K562 (cell line): ENCODE measurements around the gene FARP2.

ENCODE experiments used
- ILF3 ChIP-seq: fragments of 450-650 bp; IDR thresholded peaks from 2 replicates; pipeline ENCODE4 v1.6.1; 2018; ENCODE audit warnings: antibody characterized with exemption, mild to moderate bottlenecking, moderate library complexity, borderline replicate concordance
- JUN ChIP-seq, 2 experiments: sonication (generic) in 1 of 2; formaldehyde crosslinking in 1 of 2; IDR thresholded peaks; 2 replicates each; pipeline versions ENCODE4 v1.6.1 to v1.8.0; 2012 to 2022; ENCODE audit warnings: borderline replicate concordance in 2 of 2, mild to moderate bottlenecking in 2 of 2, improper control_type of control experiment in 1 of 2, low read depth in 1 of 2, low read length in 1 of 2, missing genetic modification reagents in 1 of 2
- TCF7L2 ChIP-seq: fragments of 150-350 bp; IDR thresholded peaks from 2 replicates; pipeline ENCODE4 v1.6.1; 2016; ENCODE audit warnings: low read depth, mild to moderate bottlenecking, low read length, moderate library complexity
- TGIF2 ChIP-seq: sonication (generic); formaldehyde crosslinking; IDR thresholded peaks from 2 replicates; pipeline ENCODE4 v1.8.1; 2022; ENCODE audit warnings: mild to moderate bottlenecking, missing genetic modification reagents, moderate library complexity
- TF ChIP-seq, protein P1 (sequence below): conservative IDR thresholded peaks from 2 replicates; pipeline ENCODE4 v1.6.1; 2011; ENCODE audit warnings: low read depth, mild to moderate bottlenecking, low read length; ENCODE audit not compliant: control insufficient read depth
- TF ChIP-seq, protein P2 (sequence below): fragments of 450-650 bp; conservative IDR thresholded peaks from 2 replicates; pipeline ENCODE4 v1.6.1; 2016; ENCODE audit warnings: missing genetic modification characterization, low read depth, mild to moderate bottlenecking, control low read depth, missing compliant biosample characterization
- TF ChIP-seq, protein P3 (sequence below), 3 experiments: IDR thresholded peaks in 2 of 3; conservative IDR thresholded peaks in 1 of 3; 2 replicates each; pipeline ENCODE4 v1.5.1; 2011 to 2012; ENCODE audit warnings: low read length in 3 of 3, mild to moderate bottlenecking in 3 of 3, control low read depth in 2 of 3, improper control_type of control experiment in 1 of 3, inconsistent platforms in 1 of 3, low read depth in 1 of 3, mixed read lengths in 1 of 3, moderate library complexity in 1 of 3; ENCODE audit not compliant: insufficient read depth in 2 of 3

DNA sequence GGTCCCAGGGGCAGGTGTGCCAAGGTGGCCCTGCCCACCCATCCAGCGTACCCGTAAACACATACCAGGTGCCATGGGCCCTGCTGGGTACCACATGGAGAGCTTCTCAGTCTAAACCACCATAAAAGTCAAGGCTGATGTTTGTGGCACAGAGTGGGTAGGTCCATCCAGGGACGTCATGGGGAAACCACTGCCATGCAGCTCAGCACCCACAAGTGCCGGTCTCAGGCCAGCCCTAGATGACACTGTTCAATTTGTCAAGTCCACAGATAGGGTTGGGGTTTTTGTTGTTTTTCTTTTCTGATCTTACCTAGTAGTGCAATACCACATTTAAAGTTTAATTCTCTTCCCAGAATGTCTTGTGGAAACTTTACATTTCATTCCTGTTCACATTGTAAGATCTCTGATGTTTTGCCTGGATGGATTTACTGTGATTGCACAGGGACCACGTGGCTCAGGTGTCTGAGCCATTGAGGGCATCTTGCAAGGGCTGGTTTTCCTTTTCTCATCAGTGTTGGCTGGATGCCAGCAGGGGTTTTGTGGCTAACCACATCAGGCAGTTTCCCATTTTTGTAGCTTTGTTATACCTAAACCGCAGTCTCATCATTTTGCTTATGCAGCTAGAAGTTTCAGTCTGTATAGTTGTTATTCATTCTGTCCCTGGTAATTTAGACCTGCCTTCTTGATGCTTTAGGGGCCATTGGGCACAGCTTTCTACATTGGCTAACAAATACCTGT is 87.6 kb downstream of the FARP2 start:
- TF ChIP-seq TGIF2 (CRISPR knock-in tag) = no peak
- TF ChIP-seq, protein P1, sequence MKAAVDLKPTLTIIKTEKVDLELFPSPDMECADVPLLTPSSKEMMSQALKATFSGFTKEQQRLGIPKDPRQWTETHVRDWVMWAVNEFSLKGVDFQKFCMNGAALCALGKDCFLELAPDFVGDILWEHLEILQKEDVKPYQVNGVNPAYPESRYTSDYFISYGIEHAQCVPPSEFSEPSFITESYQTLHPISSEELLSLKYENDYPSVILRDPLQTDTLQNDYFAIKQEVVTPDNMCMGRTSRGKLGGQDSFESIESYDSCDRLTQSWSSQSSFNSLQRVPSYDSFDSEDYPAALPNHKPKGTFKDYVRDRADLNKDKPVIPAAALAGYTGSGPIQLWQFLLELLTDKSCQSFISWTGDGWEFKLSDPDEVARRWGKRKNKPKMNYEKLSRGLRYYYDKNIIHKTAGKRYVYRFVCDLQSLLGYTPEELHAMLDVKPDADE = no peak
- no peak for TF ChIP-seq JUN (IDR thresholded peaks at IDR 0.05; ENCODE audit: borderline replicate concordance, low read depth, low read length)
- no peak for TF ChIP-seq JUN (CRISPR knock-in tag; IDR thresholded peaks at IDR 0.05; ENCODE audit: borderline replicate concordance)
- TF ChIP-seq, protein P2, sequence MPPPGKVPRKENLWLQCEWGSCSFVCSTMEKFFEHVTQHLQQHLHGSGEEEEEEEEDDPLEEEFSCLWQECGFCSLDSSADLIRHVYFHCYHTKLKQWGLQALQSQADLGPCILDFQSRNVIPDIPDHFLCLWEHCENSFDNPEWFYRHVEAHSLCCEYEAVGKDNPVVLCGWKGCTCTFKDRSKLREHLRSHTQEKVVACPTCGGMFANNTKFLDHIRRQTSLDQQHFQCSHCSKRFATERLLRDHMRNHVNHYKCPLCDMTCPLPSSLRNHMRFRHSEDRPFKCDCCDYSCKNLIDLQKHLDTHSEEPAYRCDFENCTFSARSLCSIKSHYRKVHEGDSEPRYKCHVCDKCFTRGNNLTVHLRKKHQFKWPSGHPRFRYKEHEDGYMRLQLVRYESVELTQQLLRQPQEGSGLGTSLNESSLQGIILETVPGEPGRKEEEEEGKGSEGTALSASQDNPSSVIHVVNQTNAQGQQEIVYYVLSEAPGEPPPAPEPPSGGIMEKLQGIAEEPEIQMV (tag) = no peak
- TF ChIP-seq, protein P3, sequence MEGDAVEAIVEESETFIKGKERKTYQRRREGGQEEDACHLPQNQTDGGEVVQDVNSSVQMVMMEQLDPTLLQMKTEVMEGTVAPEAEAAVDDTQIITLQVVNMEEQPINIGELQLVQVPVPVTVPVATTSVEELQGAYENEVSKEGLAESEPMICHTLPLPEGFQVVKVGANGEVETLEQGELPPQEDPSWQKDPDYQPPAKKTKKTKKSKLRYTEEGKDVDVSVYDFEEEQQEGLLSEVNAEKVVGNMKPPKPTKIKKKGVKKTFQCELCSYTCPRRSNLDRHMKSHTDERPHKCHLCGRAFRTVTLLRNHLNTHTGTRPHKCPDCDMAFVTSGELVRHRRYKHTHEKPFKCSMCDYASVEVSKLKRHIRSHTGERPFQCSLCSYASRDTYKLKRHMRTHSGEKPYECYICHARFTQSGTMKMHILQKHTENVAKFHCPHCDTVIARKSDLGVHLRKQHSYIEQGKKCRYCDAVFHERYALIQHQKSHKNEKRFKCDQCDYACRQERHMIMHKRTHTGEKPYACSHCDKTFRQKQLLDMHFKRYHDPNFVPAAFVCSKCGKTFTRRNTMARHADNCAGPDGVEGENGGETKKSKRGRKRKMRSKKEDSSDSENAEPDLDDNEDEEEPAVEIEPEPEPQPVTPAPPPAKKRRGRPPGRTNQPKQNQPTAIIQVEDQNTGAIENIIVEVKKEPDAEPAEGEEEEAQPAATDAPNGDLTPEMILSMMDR (IDR thresholded peaks at IDR 0.05 in 2 of 3, conservative IDR thresholded peaks at IDR 0.05 in 1 of 3; ENCODE audit: insufficient read depth in 2 of 3, low read depth in 1 of 3, low read length in 3 of 3) = no peak
- TF ChIP-seq TCF7L2 = no peak
- no peak for TF ChIP-seq ILF3
